ENCODE measurements around the gene UBAC1. TPM values are rescaled to one million over a fixed set of nuclear protein-coding genes. Genes with fewer than 3 reads are reported as not detected.
"Not testable (repeated sequence)": the region's sequence is repeated elsewhere in the genome, so short reads cannot be mapped to it uniquely, and the experiment has no call there.

The UBAC1 gene
- total RNA-seq, 1 experiment from 2014 or later, result 55.6 TPM

DNA sequence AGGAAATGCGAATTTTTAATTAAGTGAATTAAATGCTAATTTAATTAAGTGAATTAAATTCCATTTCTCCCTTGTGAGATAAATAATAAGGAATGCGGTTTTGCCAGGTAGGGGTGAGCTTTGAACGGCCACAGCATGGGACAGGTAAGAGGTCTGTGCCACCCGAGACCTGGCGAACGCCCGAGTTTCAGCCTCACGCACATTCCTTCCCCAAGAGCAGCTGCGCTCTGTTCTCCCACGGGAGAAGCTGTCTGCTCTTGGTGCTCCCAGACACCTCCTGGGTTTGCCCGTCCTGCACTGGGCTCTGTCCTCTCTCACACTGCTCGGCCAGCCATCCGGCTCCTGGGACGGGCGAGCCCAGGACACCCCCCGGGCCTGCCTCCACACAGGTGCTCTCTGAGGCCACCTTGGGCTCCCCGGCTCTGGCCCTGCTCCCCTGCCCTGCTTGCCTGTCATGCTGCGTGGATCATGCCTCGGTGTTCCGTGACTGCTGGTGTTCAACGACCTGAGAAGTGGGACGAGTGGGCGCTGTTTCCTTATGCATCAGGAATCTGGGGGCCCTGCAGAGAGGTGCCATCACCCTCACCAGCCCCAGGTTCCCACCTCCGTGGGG lies 40.1 kb downstream of the UBAC1 start:
- no peak overlapping the region for H3K4me3 Mint-ChIP-seq
- H3K4me1 Mint-ChIP-seq, result no peaks in the 10 kb centered on the region; the same call in 1 of the 2 replicates
- ATAC-seq, result no peak
- CTCF ChIA-PET, result no interaction called here
- H3K27ac Mint-ChIP-seq, result no peak overlapping the region
- POLR2A ChIA-PET, result no interaction called here
- H3K36me3 Mint-ChIP-seq, result peaks cover 41% of the 10 kb centered on the region
- H3K27me3 Mint-ChIP-seq (ENCODE audit: low read depth), result peaks cover 31% of the 10 kb centered on the region
- no peak for TF ChIP-seq ZNF232 (CRISPR knock-in tag; IDR thresholded peaks at IDR 0.05)
- TF ChIP-seq, protein P1, sequence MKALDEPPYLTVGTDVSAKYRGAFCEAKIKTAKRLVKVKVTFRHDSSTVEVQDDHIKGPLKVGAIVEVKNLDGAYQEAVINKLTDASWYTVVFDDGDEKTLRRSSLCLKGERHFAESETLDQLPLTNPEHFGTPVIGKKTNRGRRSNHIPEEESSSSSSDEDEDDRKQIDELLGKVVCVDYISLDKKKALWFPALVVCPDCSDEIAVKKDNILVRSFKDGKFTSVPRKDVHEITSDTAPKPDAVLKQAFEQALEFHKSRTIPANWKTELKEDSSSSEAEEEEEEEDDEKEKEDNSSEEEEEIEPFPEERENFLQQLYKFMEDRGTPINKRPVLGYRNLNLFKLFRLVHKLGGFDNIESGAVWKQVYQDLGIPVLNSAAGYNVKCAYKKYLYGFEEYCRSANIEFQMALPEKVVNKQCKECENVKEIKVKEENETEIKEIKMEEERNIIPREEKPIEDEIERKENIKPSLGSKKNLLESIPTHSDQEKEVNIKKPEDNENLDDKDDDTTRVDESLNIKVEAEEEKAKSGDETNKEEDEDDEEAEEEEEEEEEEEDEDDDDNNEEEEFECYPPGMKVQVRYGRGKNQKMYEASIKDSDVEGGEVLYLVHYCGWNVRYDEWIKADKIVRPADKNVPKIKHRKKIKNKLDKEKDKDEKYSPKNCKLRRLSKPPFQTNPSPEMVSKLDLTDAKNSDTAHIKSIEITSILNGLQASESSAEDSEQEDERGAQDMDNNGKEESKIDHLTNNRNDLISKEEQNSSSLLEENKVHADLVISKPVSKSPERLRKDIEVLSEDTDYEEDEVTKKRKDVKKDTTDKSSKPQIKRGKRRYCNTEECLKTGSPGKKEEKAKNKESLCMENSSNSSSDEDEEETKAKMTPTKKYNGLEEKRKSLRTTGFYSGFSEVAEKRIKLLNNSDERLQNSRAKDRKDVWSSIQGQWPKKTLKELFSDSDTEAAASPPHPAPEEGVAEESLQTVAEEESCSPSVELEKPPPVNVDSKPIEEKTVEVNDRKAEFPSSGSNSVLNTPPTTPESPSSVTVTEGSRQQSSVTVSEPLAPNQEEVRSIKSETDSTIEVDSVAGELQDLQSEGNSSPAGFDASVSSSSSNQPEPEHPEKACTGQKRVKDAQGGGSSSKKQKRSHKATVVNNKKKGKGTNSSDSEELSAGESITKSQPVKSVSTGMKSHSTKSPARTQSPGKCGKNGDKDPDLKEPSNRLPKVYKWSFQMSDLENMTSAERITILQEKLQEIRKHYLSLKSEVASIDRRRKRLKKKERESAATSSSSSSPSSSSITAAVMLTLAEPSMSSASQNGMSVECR (CRISPR knock-in tag; IDR thresholded peaks at IDR 0.05; ENCODE audit: borderline replicate concordance), result no peak
- no peak for TF ChIP-seq ZNF219 (CRISPR knock-in tag; IDR thresholded peaks at IDR 0.05; ENCODE audit: borderline replicate concordance)
- DNase-seq (ENCODE audit: low spot score), result no peak
- H3K9me3 Mint-ChIP-seq, result peaks cover 27% of the 10 kb centered on the region

GRCh38 chr9:135920256-135920930 lies 40.8 kb downstream of the UBAC1 start:
- Mint-ChIP-seq H3K9me3 (peaks cover 34% of the 10 kb centered on the region), H3K27me3 (ENCODE audit: low read depth) (peaks cover 38% of the 10 kb centered on the region), H3K4me3 (no peak overlapping the region), H3K36me3 (peaks cover 48% of the 10 kb centered on the region), H3K27ac (no peak overlapping the region), H3K4me1 (no peaks in the 10 kb centered on the region; the same call in 1 of the 2 replicates)
- TF ChIP-seq ZBTB21 (CRISPR knock-in tag; IDR thresholded peaks at IDR 0.05; ENCODE audit: borderline replicate concordance), result no peak
- no peak for TF ChIP-seq TCF7 (CRISPR knock-in tag; IDR thresholded peaks at IDR 0.05; ENCODE audit: low read depth)
- TF ChIP-seq SOX15 (CRISPR knock-in tag; IDR thresholded peaks at IDR 0.05), result no peak
- ChIA-PET CTCF (interaction anchor here (0.6 kb wide), 1 partner anchor 13 kb away, joined by 7 read pairs; the partner anchor contains the start of gene CAMSAP1), POLR2A (no interaction called here)
- DNase-seq (ENCODE audit: low spot score) (no peak), ATAC-seq (no peak)

- peaks cover 44% of the 10 kb centered on the region for H3K9me3 Mint-ChIP-seq
- H3K27ac Mint-ChIP-seq, result no peak overlapping the region
- no peak for ATAC-seq
- ChIA-PET POLR2A (no interaction called here), CTCF (interaction anchor here (0.6 kb wide), 1 partner anchor 12 kb away, joined by 7 read pairs; the partner anchor contains the start of gene CAMSAP1)
- peaks cover 53% of the 10 kb centered on the region for H3K36me3 Mint-ChIP-seq
- TF ChIP-seq GABPB1 (CRISPR knock-in tag; IDR thresholded peaks at IDR 0.05) (no peak), GRHL2 (CRISPR knock-in tag; IDR thresholded peaks at IDR 0.05; ENCODE audit: insufficient replicate concordance, severe bottlenecking) (no peak), ZBTB43 (CRISPR knock-in tag; IDR thresholded peaks at IDR 0.05) (no peak), ZNF423 (CRISPR knock-in tag; IDR thresholded peaks at IDR 0.05) (no peak), NR3C1 (CRISPR knock-in tag; conservative IDR thresholded peaks at IDR 0.05; ENCODE audit: low read depth) (no peak), ZNF416 (CRISPR knock-in tag; IDR thresholded peaks at IDR 0.05) (no peak), HMGA2 (CRISPR knock-in tag; IDR thresholded peaks at IDR 0.05) (no peak)
- TF ChIP-seq, protein P2, sequence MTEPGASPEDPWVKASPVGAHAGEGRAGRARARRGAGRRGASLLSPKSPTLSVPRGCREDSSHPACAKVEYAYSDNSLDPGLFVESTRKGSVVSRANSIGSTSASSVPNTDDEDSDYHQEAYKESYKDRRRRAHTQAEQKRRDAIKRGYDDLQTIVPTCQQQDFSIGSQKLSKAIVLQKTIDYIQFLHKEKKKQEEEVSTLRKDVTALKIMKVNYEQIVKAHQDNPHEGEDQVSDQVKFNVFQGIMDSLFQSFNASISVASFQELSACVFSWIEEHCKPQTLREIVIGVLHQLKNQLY (CRISPR knock-in tag; IDR thresholded peaks at IDR 0.05), result no peak
- H3K4me3 Mint-ChIP-seq, result no peak overlapping the region
- peaks cover 48% of the 10 kb centered on the region for H3K27me3 Mint-ChIP-seq (ENCODE audit: low read depth)
- DNase-seq (ENCODE audit: low spot score), result no peak
- no peaks in the 10 kb centered on the region for H3K4me1 Mint-ChIP-seq
Measured at GRCh38 chr9:135919318-135919890, 41.8 kb downstream of the UBAC1 start.

DNA sequence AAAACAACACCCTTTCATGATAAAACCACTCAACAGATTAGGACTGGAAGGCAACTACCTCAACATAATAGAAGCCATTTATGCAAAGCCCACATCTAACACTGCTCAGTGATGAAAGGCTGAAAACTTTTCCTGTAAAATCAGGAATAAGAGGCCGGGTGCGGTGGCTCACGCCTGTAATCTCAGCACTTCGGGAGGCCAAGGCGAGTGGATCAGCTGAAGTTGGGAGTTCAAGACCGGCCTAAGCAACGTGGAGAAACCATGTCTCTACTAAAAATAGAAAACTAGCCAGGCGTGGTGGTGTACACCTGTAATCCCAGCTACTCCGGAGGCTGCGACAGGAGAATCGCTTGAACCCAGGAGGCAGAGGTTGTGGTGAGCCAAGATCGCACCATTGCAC lies 44.9 kb downstream of the UBAC1 start:
- POLR2A ChIA-PET; H3K27ac Mint-ChIP-seq; CTCF ChIA-PET; H3K4me3 Mint-ChIP-seq; DNase-seq (ENCODE audit: low spot score); H3K4me1 Mint-ChIP-seq; ATAC-seq: not testable (repeated sequence)
- H3K9me3 Mint-ChIP-seq, result peaks cover 62% of the 10 kb centered on the region
- H3K36me3 Mint-ChIP-seq, result peaks cover 79% of the 10 kb centered on the region
- peaks cover 48% of the 10 kb centered on the region for H3K27me3 Mint-ChIP-seq (ENCODE audit: low read depth)

Data from WTC11 (cell line).